Stimulated activated CD8-positive, alpha-beta memory T cell treated with anti-CD3 and anti-CD28 coated beads, Interleukin-4, amount 100 ng/mL, for 24 hours (primary cell): ENCODE measurements around the gene TRIAP1.

Experiments used
- DNase-seq: peaks from one replicate; pipeline ENCODE4 v3.0.0-alpha.2; 2020; ENCODE audit warnings: low read depth

TRIAP1 gene

GRCh38 chr12:120429368-120429767 lies 16.8 kb downstream of the TRIAP1 start:
- no peak for DNase-seq

- DNase-seq: no peak
Observed at GRCh38 chr12:120428597-120429229, 17.5 kb downstream of the TRIAP1 start.

DNA sequence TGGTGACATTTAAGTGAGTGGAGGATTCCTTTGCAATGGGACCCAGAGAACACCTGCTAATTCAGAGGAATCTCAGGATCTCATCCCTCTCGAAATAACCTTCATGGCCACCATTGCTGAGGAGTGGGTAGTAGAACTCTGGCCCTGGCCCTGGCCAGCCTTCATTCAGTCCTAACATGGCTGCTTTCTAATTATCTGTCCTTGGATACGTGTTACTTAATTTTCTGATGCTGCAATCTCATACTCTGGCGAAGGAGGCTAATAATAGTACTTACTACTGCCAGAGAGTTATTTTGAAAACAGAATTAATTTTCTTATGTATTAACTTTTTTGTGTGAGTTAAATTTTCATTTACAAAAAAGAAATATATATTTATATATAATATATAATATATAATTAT lies 20.4 kb downstream of the TRIAP1 start:
- no peak for DNase-seq

DNA sequence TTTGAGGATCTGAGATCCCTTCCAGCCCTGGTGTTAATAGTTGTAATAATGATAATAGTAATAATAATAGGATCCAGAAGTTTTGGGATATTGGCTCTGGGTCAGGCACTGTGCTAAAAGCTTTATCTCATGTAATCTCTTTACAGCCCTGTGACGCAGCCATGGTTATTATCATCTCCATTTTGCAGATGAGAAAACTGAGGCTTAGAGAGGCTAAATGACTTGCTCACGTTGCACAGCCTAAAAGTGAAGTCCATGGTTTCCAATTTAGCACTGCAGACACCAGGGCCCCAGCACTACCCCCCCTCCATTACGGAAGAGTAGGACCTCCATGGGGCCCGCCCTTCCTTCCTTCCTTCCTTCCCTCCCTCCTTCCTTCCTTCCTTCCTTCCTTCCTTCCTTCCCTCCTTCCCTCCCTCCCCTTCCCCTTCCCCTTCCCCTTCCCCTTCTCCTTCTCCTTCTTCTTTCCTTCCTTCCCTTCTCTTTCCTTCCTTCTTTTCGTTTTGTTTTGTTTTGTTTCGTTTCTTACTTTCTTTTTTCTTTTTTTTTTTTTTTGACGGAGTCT lies 23.2 kb downstream of the TRIAP1 start:
- no peak for DNase-seq

DNA sequence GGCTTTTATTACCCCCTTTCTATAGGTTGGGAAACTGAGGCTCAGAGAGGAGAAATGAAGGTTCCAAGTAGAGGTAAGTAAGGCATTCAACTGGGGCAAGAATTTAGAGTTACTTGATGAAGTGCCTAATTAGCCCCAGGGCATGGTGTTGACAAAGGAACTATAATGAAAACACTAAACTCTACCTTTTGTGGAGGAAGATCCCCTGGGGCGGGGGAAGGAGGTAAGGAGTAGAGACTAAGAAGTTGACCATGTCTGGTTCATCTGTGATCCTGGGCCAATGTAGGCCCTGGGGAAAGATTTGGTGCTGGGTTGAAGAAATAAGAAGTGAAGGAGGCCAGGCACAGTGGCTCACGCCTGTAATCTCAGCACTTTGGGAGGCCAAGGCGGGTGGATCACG lies 24.5 kb downstream of the TRIAP1 start:
- no peak for DNase-seq

DNA sequence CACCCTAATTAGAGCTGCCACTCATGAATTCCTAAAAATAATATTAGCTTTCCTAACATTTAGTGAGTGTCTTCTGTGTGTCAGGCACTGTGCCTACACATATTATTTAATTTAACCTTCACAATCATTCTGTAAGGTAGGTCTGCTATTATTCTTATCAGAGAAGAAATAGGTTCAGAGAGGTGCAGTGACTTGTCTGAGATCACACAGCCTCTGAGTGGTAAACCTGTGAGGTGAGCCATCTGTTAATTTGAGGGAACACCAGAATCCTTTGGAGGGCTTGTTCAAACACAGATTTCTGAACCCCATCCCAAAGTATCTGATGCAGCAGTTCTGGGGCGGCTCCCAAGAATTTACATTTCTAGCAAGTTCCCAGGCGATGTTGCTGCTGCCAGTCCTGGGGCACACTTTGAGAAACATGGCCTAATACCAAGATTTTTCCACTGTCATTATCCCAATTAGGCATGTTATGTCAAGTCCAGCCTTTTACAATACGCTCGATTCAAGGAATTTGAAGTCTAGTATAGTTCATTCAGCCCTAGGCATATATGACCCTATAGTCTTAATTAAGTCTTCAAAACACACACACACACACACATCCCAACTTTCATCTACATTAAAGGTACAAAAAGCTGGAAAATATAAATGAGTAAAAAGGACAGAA lies 28.1 kb downstream of the TRIAP1 start:
- DNase-seq: no peak

DNA sequence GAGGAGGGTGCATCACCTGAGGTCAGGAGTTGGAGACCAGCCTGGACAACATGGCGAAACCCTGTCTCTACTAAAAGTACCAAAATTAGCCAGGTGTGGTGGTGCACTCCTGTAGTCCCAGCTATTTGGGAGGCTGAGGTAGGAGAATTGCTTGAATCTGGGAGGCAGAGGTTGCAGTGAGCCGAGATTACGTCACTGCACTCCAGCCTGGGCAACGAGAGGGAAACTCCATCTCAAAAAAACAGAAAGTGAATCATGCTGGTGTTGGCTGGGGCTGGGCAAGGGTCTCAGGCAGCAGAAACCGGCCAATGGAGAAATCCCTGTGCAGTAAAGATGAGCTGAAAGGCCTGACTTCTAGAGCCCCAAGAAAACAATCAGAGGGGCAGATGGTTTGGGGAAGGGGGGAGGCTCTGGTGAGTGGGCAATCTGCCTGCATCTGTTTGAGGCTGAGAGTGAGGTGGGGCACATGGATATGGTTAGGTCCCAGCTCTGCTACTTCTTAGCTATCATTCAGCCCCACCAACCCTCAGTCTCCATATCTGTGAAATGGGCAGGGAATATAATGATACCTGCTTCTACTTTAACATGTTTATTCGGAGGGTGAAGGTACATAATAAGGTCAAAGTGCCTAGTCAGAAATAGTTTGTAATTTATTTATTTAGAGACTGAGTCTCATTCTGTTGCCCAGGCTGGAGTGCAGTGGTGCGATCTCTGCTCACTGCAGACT lies 29.5 kb downstream of the TRIAP1 start:
- no peak for DNase-seq

GRCh38 chr12:120413901-120414695 lies 32.1 kb downstream of the TRIAP1 start:
- DNase-seq: no peak

- no peak for DNase-seq
Observed at GRCh38 chr12:120412421-120412820, 33.8 kb downstream of the TRIAP1 start.

DNA sequence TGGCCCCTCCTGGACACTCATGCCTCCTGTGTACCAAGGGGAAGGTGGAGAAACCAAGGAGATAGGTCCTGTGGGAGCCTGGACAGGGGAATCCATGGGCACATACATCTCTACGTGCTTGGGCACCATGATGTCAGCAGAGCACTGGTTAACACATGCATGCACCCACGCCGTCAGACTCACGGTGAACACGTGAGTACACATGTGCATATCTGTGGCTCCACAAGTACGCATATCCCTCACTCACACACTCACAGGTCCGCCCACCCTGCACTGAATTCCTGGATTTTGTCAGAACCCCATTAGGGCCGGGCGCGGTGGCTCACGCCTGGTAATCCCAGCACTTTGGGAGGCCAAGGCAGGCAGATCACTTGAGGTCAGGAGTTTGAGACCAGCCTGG lies 37.4 kb downstream of the TRIAP1 start:
- DNase-seq: no peak

GRCh38 chr12:120406553-120406952 lies 39.6 kb downstream of the TRIAP1 start:
- DNase-seq: no peak

GRCh38 chr12:120406069-120406468 lies 40.1 kb downstream of the TRIAP1 start:
- DNase-seq: no peak

- DNase-seq: no peak
Observed at GRCh38 chr12:120404271-120404670, 41.9 kb downstream of the TRIAP1 start.

GRCh38 chr12:120403869-120404268 lies 42.3 kb downstream of the TRIAP1 start:
- no peak for DNase-seq

DNA sequence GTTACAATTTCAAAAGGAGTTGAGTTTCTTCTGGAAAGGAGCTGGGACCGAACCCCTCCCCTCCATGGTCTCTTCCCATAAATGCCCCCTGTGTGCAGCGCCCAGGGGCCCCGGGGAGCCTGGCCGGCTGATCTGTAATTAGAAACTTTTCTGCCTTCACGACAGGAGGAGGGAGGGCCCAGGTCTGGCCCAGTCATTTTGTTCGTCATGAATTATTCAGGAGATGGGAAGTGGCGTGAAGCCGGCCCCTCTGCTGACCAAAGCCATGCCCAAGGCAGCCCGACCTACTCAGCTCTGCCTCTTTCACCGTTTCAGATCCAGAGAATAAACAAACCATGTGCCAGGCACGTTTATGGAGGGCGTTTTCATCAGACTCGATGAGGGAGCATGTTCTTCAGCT lies 44.0 kb downstream of the TRIAP1 start:
- DNase-seq: no peak

DNA sequence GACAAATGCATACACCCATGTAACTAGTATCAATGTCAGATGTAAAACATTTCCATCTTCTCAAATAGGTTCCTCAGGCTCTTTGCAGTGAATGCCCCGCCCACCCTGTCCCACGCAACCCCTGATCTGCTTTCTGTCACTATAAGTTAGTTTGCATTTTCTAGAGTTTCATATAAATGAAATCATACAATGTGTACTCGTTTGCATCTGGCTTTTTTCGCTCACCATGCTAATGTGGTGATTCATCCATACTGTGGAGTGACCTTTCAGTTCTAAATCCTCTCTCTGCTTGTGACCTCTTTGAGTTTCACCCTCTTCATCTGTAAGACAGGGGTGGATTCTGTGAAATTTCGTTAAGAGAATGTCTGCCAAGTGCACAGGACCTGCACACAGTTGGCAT lies 46.7 kb downstream of the TRIAP1 start:
- DNase-seq: no peak

GRCh38 chr12:120397824-120398540 lies 48.2 kb downstream of the TRIAP1 start:
- DNase-seq: no peak

DNA sequence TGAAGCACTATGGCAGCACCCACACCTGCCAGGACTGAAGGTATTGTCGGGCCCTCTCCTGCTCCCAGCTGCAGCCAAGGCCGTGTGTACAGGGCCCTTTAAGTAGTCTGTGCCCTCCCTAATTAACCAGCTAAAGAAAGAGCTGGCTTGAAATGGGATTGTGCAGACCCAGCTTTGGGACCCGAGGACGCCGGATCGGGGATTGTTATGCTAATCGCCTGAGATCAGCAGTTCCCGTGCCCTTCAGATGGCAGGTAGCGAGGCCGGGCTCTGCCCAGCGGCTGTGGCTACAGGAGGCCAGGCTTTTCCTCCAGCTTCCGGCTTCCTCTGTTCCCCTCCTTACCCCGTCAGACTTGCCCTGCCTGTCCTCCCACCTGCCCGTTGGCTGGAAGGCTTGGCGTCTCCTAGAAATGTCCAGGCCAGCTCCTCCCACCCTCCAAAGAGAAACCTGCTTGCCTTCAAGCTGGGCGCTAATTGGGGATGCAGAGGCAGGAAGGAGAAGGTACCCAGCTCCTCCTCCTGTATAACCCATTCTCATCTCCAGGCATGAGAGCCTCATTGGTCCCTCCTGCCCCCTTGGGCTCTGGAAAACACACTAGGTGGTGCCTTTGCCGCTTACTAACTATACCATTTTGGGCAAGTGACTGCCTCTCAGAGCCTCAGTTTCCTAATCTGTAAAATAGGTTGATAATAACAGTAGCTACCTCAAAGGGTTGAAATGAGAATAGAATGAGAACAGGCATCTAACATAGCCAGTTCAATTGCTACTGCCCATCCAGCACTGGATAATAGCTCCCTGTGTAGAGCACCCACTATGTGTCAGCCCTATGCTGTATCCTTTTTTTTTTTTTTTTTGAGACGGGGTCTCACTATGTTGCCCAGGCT lies 51.5 kb downstream of the TRIAP1 start:
- no peak for DNase-seq
